Chondrocyte (in vitro differentiated cells): ENCODE data around the gene SESN2. TPM values are rescaled to one million over a fixed set of nuclear protein-coding genes. Genes with fewer than 3 reads are reported as not detected.
A peak's percentile ranks its signal among the peaks of the same experiment; 100 is the strongest.

ENCODE experiments used
- DNase-seq: peaks from one replicate; pipeline ENCODE4 v3.0.0; 2021; ENCODE audit warnings: mixed read lengths, low spot score
- H3K27ac Mint-ChIP-seq: one replicate; pipeline ENCODE4 v1.8.0; 2021; ENCODE audit warnings: mild to moderate bottlenecking, moderate library complexity, mixed read lengths; ENCODE audit not compliant: unreplicated experiment
- H3K27me3 Mint-ChIP-seq: 2 replicates; pipeline ENCODE4 v1.8.0; 2021; ENCODE audit warnings: low read depth, mixed read lengths
- H3K36me3 Mint-ChIP-seq: 2 replicates; pipeline ENCODE4 v1.8.0; 2021; ENCODE audit warnings: low read depth, mixed read lengths
- H3K4me1 Mint-ChIP-seq: 2 replicates; pipeline ENCODE4 v1.8.0; 2021; ENCODE audit warnings: low read depth, mild to moderate bottlenecking, mixed read lengths
- H3K4me3 Mint-ChIP-seq: one replicate; pipeline ENCODE4 v1.8.0; 2021; ENCODE audit warnings: mild to moderate bottlenecking, moderate library complexity, mixed read lengths; ENCODE audit not compliant: unreplicated experiment
- H3K9me3 Mint-ChIP-seq: 2 replicates; pipeline ENCODE4 v1.8.0; 2021; ENCODE audit warnings: low read depth, mixed read lengths
- CTCF ChIP-seq: fragments of 200-600 bp; sonication (generic); IDR thresholded peaks from 2 replicates; pipeline ENCODE4 v1.5.0; 2021; ENCODE audit warnings: antibody characterized with exemption, mild to moderate bottlenecking, moderate library complexity
- long read RNA-seq: library from polyadenylated mRNA; stranded (forward); transcript quantifications from one replicate; pipeline ENCODE4 v2.0.0, GENCODE V29; 2021
- total RNA-seq: library from RNA; stranded (reverse); gene quantifications from 3 replicates; pipeline ENCODE4 v1.2.1, GENCODE V29; 2021

Gene SESN2
- total RNA-seq, result 11.6 to 56.2 TPM (median 54.7 TPM) in 3 replicates
- long read RNA-seq, transcript SESN2-201 (10 exons, 3,453 nt), result major isoform, 51 of 80 reads
- long read RNA-seq, partial matches to known transcripts, result 21 of 80 reads
- long read RNA-seq, other reads (novel, unspliced or antisense), result 8 of 80 reads

GRCh38 chr1:28259252-28259933 is at the start of gene SESN2:
Gene SESN2 (plus strand): TSS chr1:28259518. CDS start chr1:28259848, 330 bp downstream.
- Mint-ChIP-seq H3K36me3 (peaks cover 2% of the 10 kb centered on the region), H3K27me3 (no peaks in the 10 kb centered on the region), H3K9me3 (no peaks in the 10 kb centered on the region), H3K4me1 (peaks cover 50% of the 10 kb centered on the region), H3K4me3 (peak within 1 kb of the TSS; percentile 84), H3K27ac (peak within 1 kb of the TSS; percentile 100)
- TF ChIP-seq CTCF, result no peak
- peak; percentile 100 for DNase-seq

- DNase-seq, result no peak
- no peaks in the 10 kb centered on the region for H3K9me3 Mint-ChIP-seq
- no peak for TF ChIP-seq CTCF
- no peak overlapping the region for H3K4me3 Mint-ChIP-seq
- no peaks in the 10 kb centered on the region for H3K4me1 Mint-ChIP-seq
- peaks cover 9% of the 10 kb centered on the region for H3K36me3 Mint-ChIP-seq
- no peaks in the 10 kb centered on the region for H3K27me3 Mint-ChIP-seq
- no peak overlapping the region for H3K27ac Mint-ChIP-seq
Observed at GRCh38 chr1:28209700-28210099, 49.6 kb upstream of the SESN2 start.

- TF ChIP-seq CTCF, result no peak
- Mint-ChIP-seq H3K27me3 (no peaks in the 10 kb centered on the region), H3K4me1 (no peaks in the 10 kb centered on the region), H3K27ac (no peak overlapping the region), H3K9me3 (no peaks in the 10 kb centered on the region), H3K4me3 (no peak overlapping the region), H3K36me3 (peaks cover 8% of the 10 kb centered on the region)
- DNase-seq, result no peak
Observed at GRCh38 chr1:28213315-28213714, 46.0 kb upstream of the SESN2 start.

GRCh38 chr1:28229089-28229488 is 30.2 kb upstream of the SESN2 start:
- peaks cover 16% of the 10 kb centered on the region for H3K36me3 Mint-ChIP-seq

GRCh38 chr1:28229996-28230395 is 29.3 kb upstream of the SESN2 start:
- DNase-seq, result no peak
- TF ChIP-seq CTCF, result no peak
- H3K27ac Mint-ChIP-seq, result peak overlapping the region; percentile 69
- H3K27me3 Mint-ChIP-seq, result no peaks in the 10 kb centered on the region
- H3K4me3 Mint-ChIP-seq, result no peak overlapping the region
- H3K36me3 Mint-ChIP-seq, result peaks cover 13% of the 10 kb centered on the region
- no peaks in the 10 kb centered on the region for H3K9me3 Mint-ChIP-seq
- peaks cover 34% of the 10 kb centered on the region for H3K4me1 Mint-ChIP-seq

More at GRCh38 chr1:28229089-28229488, 30.2 kb upstream of the SESN2 start:
- no peak for TF ChIP-seq CTCF
- no peak overlapping the region for H3K27ac Mint-ChIP-seq
- no peaks in the 10 kb centered on the region for H3K9me3 Mint-ChIP-seq
- H3K27me3 Mint-ChIP-seq, result no peaks in the 10 kb centered on the region
- peaks cover 34% of the 10 kb centered on the region for H3K4me1 Mint-ChIP-seq
- H3K4me3 Mint-ChIP-seq, result no peak overlapping the region
- DNase-seq, result no peak
